ENCODE results near the gene MBOAT2.

The MBOAT2 gene

GRCh38 chr2:8886202-8886518 is 117.3 kb downstream of the MBOAT2 start:
- no peak for TF ChIP-seq CTCF (IDR thresholded peaks at IDR 0.05; ENCODE audit: control insufficient read depth, insufficient read depth, low read depth, low read length, missing control alignments)
- no peak for DNase-seq (ENCODE audit: low read depth)
- H3K4me3 ChIP-seq (ENCODE audit: control insufficient read depth, low read depth, low read length), result no peak overlapping the region

DNA sequence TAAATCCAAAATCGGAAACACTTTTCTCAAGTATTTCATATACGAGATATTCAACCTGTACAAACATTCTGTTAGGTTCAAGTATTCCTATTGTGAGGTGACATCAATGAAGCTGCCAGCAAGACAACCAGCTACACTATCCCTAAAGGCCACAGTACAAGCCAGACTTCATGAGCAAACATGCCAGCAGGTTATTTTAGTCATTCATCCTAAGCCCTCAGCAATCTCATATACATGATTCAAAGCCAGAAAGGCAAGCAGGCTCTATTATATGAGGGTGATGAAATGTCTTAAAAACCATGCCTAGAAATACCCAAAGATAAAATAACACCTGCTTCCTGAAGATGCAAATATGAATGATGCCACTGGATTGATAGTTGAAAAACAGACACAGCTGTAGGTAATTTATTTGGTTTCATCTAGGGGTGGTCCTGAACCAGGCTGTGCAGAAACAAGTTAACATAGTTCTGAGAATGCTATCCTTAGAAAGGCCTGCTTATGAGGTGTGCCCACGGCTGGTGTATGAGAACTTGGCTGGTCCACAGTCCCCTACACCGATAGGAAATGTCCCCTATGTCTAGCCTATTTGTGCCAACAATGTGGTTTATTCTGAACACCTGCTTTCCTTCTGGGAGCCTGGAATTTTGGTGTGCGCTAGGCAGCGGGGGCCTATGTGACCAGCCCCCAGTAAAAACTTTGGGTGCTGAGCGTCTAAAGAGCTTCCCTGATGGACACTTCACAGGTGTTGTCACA is 117.9 kb downstream of the MBOAT2 start:
- H3K4me3 ChIP-seq (ENCODE audit: control insufficient read depth, low read depth, low read length), result no peak overlapping the region
- no peak for DNase-seq (ENCODE audit: low read depth)
- TF ChIP-seq CTCF (IDR thresholded peaks at IDR 0.05; ENCODE audit: control insufficient read depth, insufficient read depth, low read depth, low read length, missing control alignments), result no peak

DNA sequence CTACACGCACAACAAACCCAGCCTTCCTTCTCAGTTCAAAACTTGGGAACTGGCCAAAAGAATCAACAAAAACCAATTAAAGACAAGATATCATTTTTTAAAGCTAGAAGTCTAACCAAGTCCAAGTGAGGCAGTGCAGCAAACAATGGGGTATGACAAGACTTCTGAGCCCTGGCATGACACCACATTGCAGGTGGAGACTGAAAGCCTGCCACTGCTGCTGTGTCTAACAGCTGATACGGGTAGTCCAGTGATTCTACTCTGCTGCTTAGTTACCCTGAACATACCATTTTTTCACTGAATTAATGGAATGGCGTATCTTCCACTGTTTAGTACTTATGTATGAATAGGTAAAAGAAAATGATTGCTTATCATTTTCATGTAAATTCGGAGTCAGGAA is 118.7 kb downstream of the MBOAT2 start:
- no peak for DNase-seq (ENCODE audit: low read depth)
- TF ChIP-seq CTCF (IDR thresholded peaks at IDR 0.05; ENCODE audit: control insufficient read depth, insufficient read depth, low read depth, low read length, missing control alignments), result no peak

GRCh38 chr2:8882094-8882493 is 121.4 kb downstream of the MBOAT2 start:
- TF ChIP-seq CTCF (IDR thresholded peaks at IDR 0.05; ENCODE audit: control insufficient read depth, insufficient read depth, low read depth, low read length, missing control alignments), result peak; percentile 40
- DNase-seq (ENCODE audit: low read depth), result no peak
- no peak overlapping the region for H3K4me3 ChIP-seq (ENCODE audit: control insufficient read depth, low read depth, low read length)

More for the DNA sequence above, 118.7 kb downstream of the MBOAT2 start:
- no peak overlapping the region for H3K4me3 ChIP-seq (ENCODE audit: control insufficient read depth, low read depth, low read length)

DNA sequence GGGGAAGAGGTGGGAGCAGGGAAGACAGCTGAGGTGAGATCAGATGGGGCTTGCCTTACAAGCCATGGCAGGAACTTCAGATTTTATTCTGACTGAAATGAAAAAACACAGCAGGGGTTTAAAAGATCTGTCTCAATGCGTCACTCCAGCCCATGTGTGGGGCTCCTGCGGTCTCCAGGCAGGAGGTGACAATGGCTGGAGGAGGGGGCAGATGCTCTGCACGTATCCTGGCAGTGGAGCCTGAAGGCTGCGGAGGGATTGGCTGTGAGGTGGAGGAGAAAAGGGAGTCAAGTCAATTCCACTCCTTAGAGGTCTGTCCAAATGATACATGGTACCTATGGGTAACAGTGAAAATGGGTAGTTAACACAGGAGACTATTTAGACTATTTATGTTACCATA is 125.6 kb downstream of the MBOAT2 start:
- no peak overlapping the region for H3K4me3 ChIP-seq (ENCODE audit: control insufficient read depth, low read depth, low read length)
- no peak for DNase-seq (ENCODE audit: low read depth)
- TF ChIP-seq CTCF (IDR thresholded peaks at IDR 0.05; ENCODE audit: control insufficient read depth, insufficient read depth, low read depth, low read length, missing control alignments), result no peak

DNA sequence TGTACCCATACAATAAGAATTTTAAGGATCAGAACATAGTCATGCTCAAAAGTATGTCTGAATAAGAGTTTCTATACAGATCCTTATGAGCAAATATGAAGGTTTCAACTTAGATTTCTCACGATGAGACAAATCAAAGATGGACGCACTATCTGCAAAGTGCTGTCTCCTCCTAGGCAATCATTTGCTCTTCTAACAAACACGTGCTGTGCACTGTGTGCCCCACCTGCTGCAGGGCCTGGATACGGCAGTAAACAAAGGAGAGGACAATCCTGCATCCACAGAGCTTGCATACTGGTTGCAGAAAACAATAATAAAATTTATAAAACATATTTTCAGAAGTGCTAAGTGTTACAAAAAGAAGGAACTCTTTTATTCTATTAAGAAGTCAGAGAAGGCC is 126.2 kb downstream of the MBOAT2 start:
- H3K4me3 ChIP-seq (ENCODE audit: control insufficient read depth, low read depth, low read length), result no peak overlapping the region
- DNase-seq (ENCODE audit: low read depth), result no peak
- no peak for TF ChIP-seq CTCF (IDR thresholded peaks at IDR 0.05; ENCODE audit: control insufficient read depth, insufficient read depth, low read depth, low read length, missing control alignments)

Data from AG09309 (cell line).